K562 (cell line): ENCODE data around the gene C22orf39. TPM values are rescaled to one million over a fixed set of nuclear protein-coding genes. Genes with fewer than 3 reads are reported as not detected.

ENCODE experiments used
- BRCA1 ChIP-seq, 2 experiments: fragments of 450-650 bp in 1 of 2; sonication (generic) in 1 of 2; formaldehyde crosslinking in 1 of 2; IDR thresholded peaks; 2 replicates each; pipeline versions ENCODE4 v1.5.0 to v1.6.1; 2017 to 2020; ENCODE audit warnings: mild to moderate bottlenecking in 1 of 2, missing genetic modification reagents in 1 of 2
- COPS2 ChIP-seq: fragments of 450-650 bp; conservative IDR thresholded peaks from 2 replicates; pipeline ENCODE4 v1.6.1; 2016; ENCODE audit warnings: mild to moderate bottlenecking, moderate library complexity
- CTBP1 ChIP-seq: fragments of 450-650 bp; IDR thresholded peaks from 2 replicates; pipeline ENCODE4 v1.6.1; 2016; ENCODE audit warnings: borderline replicate concordance
- ESRRA ChIP-seq: fragments of 450-650 bp; IDR thresholded peaks from 2 replicates; pipeline ENCODE4 v1.6.1; 2014; ENCODE audit warnings: low read depth, mild to moderate bottlenecking, moderate library complexity, borderline replicate concordance
- FOXK2 ChIP-seq, 2 experiments: fragments of 450-650 bp; IDR thresholded peaks in 1 of 2; conservative IDR thresholded peaks in 1 of 2; 2 replicates each; pipeline ENCODE4 v1.6.1; 2016; ENCODE audit warnings: low read depth in 2 of 2, mild to moderate bottlenecking in 1 of 2
- HMG20B ChIP-seq: fragments of 250-450 bp; sonication (Bioruptor Pico); IDR thresholded peaks from 2 replicates; pipeline ENCODE4 v1.5.0; 2021; ENCODE audit warnings: mild to moderate bottlenecking
- KHSRP ChIP-seq: fragments of 450-650 bp; IDR thresholded peaks from 2 replicates; pipeline ENCODE4 v1.6.1; 2017
- SMARCA5 ChIP-seq: fragments of 450-650 bp; IDR thresholded peaks from 2 replicates; pipeline ENCODE4 v1.6.1; 2016
- TEAD1 ChIP-seq, 2 experiments: fragments of 450-650 bp in 1 of 2; sonication (generic) in 1 of 2; formaldehyde crosslinking; IDR thresholded peaks; 2 replicates each; pipeline versions ENCODE4 v1.4.0 to v1.8.0; 2020 to 2022; ENCODE audit warnings: mild to moderate bottlenecking in 2 of 2, missing genetic modification reagents in 1 of 2
- TEAD4 ChIP-seq, 2 experiments: sonication (generic) in 1 of 2; formaldehyde crosslinking in 1 of 2; IDR thresholded peaks; 2 replicates each; pipeline versions ENCODE4 v1.6.1 to v1.8.0; 2012 to 2022; ENCODE audit warnings: borderline replicate concordance in 1 of 2, inconsistent platforms in 1 of 2, low read length in 1 of 2, mild to moderate bottlenecking in 1 of 2, missing genetic modification reagents in 1 of 2
- ZC3H11A ChIP-seq: IDR thresholded peaks from 2 replicates; pipeline ENCODE4 v1.6.1; 2012; ENCODE audit warnings: low read depth, low read length, improper control_type of control experiment
- ZC3H8 ChIP-seq: fragments of 450-650 bp; IDR thresholded peaks from 2 replicates; pipeline ENCODE4 v1.6.1; 2017
- polyA plus RNA-seq, 8 experiments: library from polyadenylated mRNA; depleted of rRNA in 4 of 8; stranded (reverse) in 5 of 8; unstranded in 3 of 8; fragments of >200 nt; fragmentation: Nextera tagmentation in 2 of 8; fragmentation: Illumina TruSeq in 1 of 8; extraction: Ambion mirVana in 2 of 8; extraction: Trizol in 1 of 8; gene quantifications; 2 replicates each; pipeline versions ENCODE4 v1.2.1 to v1.2.3, GENCODE V29; 2011 to 2014; ENCODE audit warnings: inconsistent platforms in 1 of 8, missing spikeins in 1 of 8
- total RNA-seq, 7 experiments: library from RNA; depleted of rRNA in 6 of 7; stranded (reverse); fragments of >200 nt in 6 of 7; fragmentation: Illumina TruSeq in 2 of 7; extraction: Trizol in 2 of 7; gene quantifications; 2 replicates each; pipeline versions ENCODE4 v1.2.1 to v1.2.3, GENCODE V29; 2011 to 2021; ENCODE audit warnings: low replicate concordance in 1 of 7
- TF ChIP-seq, protein P1 (sequence below): fragments of 250-450 bp; sonication (Bioruptor Pico); IDR thresholded peaks from 2 replicates; pipeline ENCODE4 v1.4.0; 2020
- TF ChIP-seq, protein P2 (sequence below): sonication (generic); formaldehyde crosslinking; IDR thresholded peaks from 2 replicates; pipeline ENCODE4 v1.8.1; 2023; ENCODE audit warnings: missing genetic modification reagents, mild to moderate bottlenecking, borderline replicate concordance
- TF ChIP-seq, protein P3 (sequence below): sonication (generic); formaldehyde crosslinking; IDR thresholded peaks from 2 replicates; pipeline ENCODE4 v1.8.1; 2023; ENCODE audit warnings: mild to moderate bottlenecking, missing genetic modification reagents

Gene C22orf39
- total and polyA plus RNA-seq, 9 of the 15 experiments (the other 6 are each of a cell fraction or from before 2014, with no cell fraction given): 20.4 to 139 (median 66.8) TPM

DNA sequence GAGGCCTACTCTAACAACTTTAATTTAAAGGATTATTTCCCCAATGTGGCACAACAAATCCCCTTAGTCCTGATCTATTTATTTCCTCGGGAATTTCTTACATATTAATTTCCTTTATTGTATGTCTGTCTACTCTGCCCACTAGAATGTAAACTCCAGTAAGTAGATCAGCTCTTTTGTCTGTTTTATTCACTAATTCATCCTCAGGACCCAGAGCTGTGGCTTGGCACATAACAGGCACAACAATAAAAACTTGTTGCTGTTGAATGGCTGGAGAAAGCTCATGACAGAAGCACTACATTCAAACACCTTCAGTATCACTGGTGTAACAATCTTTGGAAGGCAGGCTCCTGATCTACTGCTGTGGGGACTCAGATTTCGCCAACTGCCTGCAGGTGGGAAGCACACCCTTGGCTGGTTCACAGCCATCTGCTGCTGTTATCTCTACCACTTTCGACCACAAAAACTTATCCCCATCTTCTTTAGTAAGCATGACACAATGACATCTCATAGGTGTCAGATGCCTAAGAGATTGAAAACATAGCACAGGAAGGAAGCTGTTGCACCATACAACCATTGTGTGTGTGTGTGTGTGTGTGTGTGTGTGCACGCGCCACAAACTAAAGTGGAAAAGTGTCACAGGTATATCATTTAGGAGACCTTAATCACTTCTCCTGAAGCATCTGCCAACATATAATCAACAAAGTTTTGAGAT, 27.9 kb downstream of the C22orf39 start (continued):
- TF ChIP-seq, protein P1, sequence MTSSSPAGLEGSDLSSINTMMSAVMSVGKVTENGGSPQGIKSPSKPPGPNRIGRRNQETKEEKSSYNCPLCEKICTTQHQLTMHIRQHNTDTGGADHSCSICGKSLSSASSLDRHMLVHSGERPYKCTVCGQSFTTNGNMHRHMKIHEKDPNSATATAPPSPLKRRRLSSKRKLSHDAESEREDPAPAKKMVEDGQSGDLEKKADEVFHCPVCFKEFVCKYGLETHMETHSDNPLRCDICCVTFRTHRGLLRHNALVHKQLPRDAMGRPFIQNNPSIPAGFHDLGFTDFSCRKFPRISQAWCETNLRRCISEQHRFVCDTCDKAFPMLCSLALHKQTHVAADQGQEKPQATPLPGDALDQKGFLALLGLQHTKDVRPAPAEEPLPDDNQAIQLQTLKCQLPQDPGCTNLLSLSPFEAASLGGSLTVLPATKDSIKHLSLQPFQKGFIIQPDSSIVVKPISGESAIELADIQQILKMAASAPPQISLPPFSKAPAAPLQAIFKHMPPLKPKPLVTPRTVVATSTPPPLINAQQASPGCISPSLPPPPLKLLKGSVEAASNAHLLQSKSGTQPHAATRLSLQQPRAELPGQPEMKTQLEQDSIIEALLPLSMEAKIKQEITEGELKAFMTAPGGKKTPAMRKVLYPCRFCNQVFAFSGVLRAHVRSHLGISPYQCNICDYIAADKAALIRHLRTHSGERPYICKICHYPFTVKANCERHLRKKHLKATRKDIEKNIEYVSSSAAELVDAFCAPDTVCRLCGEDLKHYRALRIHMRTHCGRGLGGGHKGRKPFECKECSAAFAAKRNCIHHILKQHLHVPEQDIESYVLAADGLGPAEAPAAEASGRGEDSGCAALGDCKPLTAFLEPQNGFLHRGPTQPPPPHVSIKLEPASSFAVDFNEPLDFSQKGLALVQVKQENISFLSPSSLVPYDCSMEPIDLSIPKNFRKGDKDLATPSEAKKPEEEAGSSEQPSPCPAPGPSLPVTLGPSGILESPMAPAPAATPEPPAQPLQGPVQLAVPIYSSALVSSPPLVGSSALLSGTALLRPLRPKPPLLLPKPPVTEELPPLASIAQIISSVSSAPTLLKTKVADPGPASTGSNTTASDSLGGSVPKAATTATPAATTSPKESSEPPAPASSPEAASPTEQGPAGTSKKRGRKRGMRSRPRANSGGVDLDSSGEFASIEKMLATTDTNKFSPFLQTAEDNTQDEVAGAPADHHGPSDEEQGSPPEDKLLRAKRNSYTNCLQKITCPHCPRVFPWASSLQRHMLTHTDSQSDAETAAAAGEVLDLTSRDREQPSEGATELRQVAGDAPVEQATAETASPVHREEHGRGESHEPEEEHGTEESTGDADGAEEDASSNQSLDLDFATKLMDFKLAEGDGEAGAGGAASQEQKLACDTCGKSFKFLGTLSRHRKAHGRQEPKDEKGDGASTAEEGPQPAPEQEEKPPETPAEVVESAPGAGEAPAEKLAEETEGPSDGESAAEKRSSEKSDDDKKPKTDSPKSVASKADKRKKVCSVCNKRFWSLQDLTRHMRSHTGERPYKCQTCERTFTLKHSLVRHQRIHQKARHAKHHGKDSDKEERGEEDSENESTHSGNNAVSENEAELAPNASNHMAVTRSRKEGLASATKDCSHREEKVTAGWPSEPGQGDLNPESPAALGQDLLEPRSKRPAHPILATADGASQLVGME (CRISPR knock-in tag): peak; percentile 81; the same call in 1 of the 2 replicates
- TF ChIP-seq ZC3H8 (no peak), COPS2 (no peak), FOXK2 (conservative IDR thresholded peaks at IDR 0.05 in 1 of 2, IDR thresholded peaks at IDR 0.05 in 1 of 2; ENCODE audit: low read depth in 2 of 2) (peak; percentile 33 to 65; a peak in 3 of 4 replicates), HMG20B (CRISPR knock-in tag) (no peak), CTBP1 (peak; percentile 99), ESRRA (peak; percentile 77; the same call in 1 of the 2 replicates), SMARCA5 (no peak), BRCA1 (IDR thresholded peaks at IDR 0.05) (no peak), BRCA1 (CRISPR knock-in tag; IDR thresholded peaks at IDR 0.05) (no peak), TEAD4 (IDR thresholded peaks at IDR 0.05; ENCODE audit: low read length) (peak; percentile 99), TEAD4 (CRISPR knock-in tag; IDR thresholded peaks at IDR 0.05; ENCODE audit: borderline replicate concordance) (no peak), TEAD1 (CRISPR knock-in tag; IDR thresholded peaks at IDR 0.05) (peak in 1 of 2 experiments; percentile 89; a peak in 2 of 4 replicates), KHSRP (no peak), ZC3H11A (0 out of 2 replicates have a peak, but pooled peaks have one; percentile 61)
- TF ChIP-seq, protein P2, sequence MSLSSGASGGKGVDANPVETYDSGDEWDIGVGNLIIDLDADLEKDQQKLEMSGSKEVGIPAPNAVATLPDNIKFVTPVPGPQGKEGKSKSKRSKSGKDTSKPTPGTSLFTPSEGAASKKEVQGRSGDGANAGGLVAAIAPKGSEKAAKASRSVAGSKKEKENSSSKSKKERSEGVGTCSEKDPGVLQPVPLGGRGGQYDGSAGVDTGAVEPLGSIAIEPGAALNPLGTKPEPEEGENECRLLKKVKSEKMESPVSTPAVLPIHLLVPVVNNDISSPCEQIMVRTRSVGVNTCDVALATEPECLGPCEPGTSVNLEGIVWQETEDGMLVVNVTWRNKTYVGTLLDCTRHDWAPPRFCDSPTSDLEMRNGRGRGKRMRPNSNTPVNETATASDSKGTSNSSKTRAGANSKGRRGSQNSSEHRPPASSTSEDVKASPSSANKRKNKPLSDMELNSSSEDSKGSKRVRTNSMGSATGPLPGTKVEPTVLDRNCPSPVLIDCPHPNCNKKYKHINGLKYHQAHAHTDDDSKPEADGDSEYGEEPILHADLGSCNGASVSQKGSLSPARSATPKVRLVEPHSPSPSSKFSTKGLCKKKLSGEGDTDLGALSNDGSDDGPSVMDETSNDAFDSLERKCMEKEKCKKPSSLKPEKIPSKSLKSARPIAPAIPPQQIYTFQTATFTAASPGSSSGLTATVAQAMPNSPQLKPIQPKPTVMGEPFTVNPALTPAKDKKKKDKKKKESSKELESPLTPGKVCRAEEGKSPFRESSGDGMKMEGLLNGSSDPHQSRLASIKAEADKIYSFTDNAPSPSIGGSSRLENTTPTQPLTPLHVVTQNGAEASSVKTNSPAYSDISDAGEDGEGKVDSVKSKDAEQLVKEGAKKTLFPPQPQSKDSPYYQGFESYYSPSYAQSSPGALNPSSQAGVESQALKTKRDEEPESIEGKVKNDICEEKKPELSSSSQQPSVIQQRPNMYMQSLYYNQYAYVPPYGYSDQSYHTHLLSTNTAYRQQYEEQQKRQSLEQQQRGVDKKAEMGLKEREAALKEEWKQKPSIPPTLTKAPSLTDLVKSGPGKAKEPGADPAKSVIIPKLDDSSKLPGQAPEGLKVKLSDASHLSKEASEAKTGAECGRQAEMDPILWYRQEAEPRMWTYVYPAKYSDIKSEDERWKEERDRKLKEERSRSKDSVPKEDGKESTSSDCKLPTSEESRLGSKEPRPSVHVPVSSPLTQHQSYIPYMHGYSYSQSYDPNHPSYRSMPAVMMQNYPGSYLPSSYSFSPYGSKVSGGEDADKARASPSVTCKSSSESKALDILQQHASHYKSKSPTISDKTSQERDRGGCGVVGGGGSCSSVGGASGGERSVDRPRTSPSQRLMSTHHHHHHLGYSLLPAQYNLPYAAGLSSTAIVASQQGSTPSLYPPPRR: peak; percentile 38
- TF ChIP-seq, protein P3, sequence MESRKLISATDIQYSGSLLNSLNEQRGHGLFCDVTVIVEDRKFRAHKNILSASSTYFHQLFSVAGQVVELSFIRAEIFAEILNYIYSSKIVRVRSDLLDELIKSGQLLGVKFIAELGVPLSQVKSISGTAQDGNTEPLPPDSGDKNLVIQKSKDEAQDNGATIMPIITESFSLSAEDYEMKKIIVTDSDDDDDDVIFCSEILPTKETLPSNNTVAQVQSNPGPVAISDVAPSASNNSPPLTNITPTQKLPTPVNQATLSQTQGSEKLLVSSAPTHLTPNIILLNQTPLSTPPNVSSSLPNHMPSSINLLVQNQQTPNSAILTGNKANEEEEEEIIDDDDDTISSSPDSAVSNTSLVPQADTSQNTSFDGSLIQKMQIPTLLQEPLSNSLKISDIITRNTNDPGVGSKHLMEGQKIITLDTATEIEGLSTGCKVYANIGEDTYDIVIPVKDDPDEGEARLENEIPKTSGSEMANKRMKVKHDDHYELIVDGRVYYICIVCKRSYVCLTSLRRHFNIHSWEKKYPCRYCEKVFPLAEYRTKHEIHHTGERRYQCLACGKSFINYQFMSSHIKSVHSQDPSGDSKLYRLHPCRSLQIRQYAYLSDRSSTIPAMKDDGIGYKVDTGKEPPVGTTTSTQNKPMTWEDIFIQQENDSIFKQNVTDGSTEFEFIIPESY (CRISPR knock-in tag): no peak
